Measurements from ENCODE around the gene RSPH1. TPM values are rescaled to one million over a fixed set of nuclear protein-coding genes. Genes with fewer than 3 reads are reported as not detected.

The RSPH1 gene
- total and polyA plus RNA-seq, 2 of the 4 experiments (the other 2 are of a cell fraction), result not detected

- H3K4me3 ChIP-seq (ENCODE audit: insufficient read depth, low read depth, low read length), result no peak overlapping the region
- H3K14ac ChIP-seq (replicated peaks; ENCODE audit: low read depth, low read length), result no peak overlapping the region
- H2BK15ac ChIP-seq (ENCODE audit: low read depth, low read length), result no peak overlapping the region
- no peak for TF ChIP-seq SMC3 (IDR thresholded peaks at IDR 0.05; ENCODE audit: low read depth, low read length)
- TF ChIP-seq BHLHE40 (IDR thresholded peaks at IDR 0.05; ENCODE audit: low read depth, low read length), result no peak
- no peak for TF ChIP-seq USF2 (IDR thresholded peaks at IDR 0.05; ENCODE audit: low read depth, low read length)
- no peak for TF ChIP-seq CEBPB (IDR thresholded peaks at IDR 0.05; ENCODE audit: low read depth, low read length)
- TF ChIP-seq ELK1 (IDR thresholded peaks at IDR 0.05; ENCODE audit: borderline replicate concordance, low read depth, low read length), result no peak
- no peak for TF ChIP-seq RCOR1 (IDR thresholded peaks at IDR 0.05; ENCODE audit: insufficient replicate concordance, low read length)
- no peak for TF ChIP-seq MXI1 (IDR thresholded peaks at IDR 0.05; ENCODE audit: borderline replicate concordance, low read depth, low read length)
- no peak for TF ChIP-seq RAD21 (IDR thresholded peaks at IDR 0.05; ENCODE audit: low read length)
- no peak for TF ChIP-seq CTCF (conservative IDR thresholded peaks at IDR 0.05; ENCODE audit: low read depth, low read length)
- no peak for TF ChIP-seq RFX5 (IDR thresholded peaks at IDR 0.05; ENCODE audit: low read depth, low read length)
- TF ChIP-seq POLR2A (IDR thresholded peaks at IDR 0.05; ENCODE audit: low read depth, low read length), result no peak
- TF ChIP-seq MAFK (IDR thresholded peaks at IDR 0.05; ENCODE audit: low read depth, low read length), result no peak
- no peak for TF ChIP-seq FOS (IDR thresholded peaks at IDR 0.05; ENCODE audit: low read depth, low read length)
- no peak for TF ChIP-seq MAZ (IDR thresholded peaks at IDR 0.05; ENCODE audit: borderline replicate concordance, low read depth, low read length)
- TF ChIP-seq CHD1 (IDR thresholded peaks at IDR 0.05; ENCODE audit: low read depth, low read length), result no peak
- no peak for TF ChIP-seq NFE2L2 (IDR thresholded peaks at IDR 0.05; ENCODE audit: low read depth, low read length)
- no peak for ATAC-seq (ENCODE audit: low read depth)
- in situ Hi-C loops (cut with MboI; ENCODE audit: low sequenced_read_pairs), result no loop called here
- no peak overlapping the region for H3K4ac ChIP-seq (ENCODE audit: low read depth, low read length)
- H4K91ac ChIP-seq (ENCODE audit: insufficient read depth, low read depth, low read length), result no peak overlapping the region
- no peak overlapping the region for H2AFZ ChIP-seq (replicated peaks; ENCODE audit: low read length, poor library complexity)
- H3K18ac ChIP-seq (ENCODE audit: low read depth, low read length), result no peak overlapping the region
- H4K8ac ChIP-seq (ENCODE audit: low read depth in 2 of 2, low read length in 2 of 2), result no peak overlapping the region
- no peak overlapping the region for H3K23ac ChIP-seq (ENCODE audit: low read depth, low read length)
- H3K9me1 ChIP-seq (ENCODE audit: insufficient read depth, low read length), result no peaks in the 10 kb centered on the region
- no peak overlapping the region for H4K5ac ChIP-seq (ENCODE audit: low read depth, low read length)
- no peak overlapping the region for H3K9ac ChIP-seq (ENCODE audit: low read depth, low read length)
- no peaks in the 10 kb centered on the region for H3K9me3 ChIP-seq (ENCODE audit: control insufficient read depth, insufficient read depth, low read length)
- no peak for DNase-seq
- H2AK9ac ChIP-seq (replicated peaks; ENCODE audit: low read depth, low read length, poor library complexity), result no peak overlapping the region
- no peaks in the 10 kb centered on the region for H3K4me1 ChIP-seq (ENCODE audit: control insufficient read depth, insufficient read depth, low read length)
- WGBS, 2 experiments (ENCODE audit: extremely low coverage in 2 of 2, insufficient read length in 1 of 2), result no CpG with 5 or more reads among the region's 10 CpGs
- H2BK120ac ChIP-seq (ENCODE audit: low read depth, low read length), result no peak overlapping the region
- ChIA-PET POLR2A (ENCODE audit: unreplicated experiment) (no interaction called here), CTCF (no interaction called here)
- H2AK5ac ChIP-seq (ENCODE audit: low read depth, low read length), result no peak overlapping the region
- no peaks in the 10 kb centered on the region for H3K36me3 ChIP-seq (ENCODE audit: control insufficient read depth, insufficient read depth, low read length)
- H3K79me1 ChIP-seq (ENCODE audit: low read depth in 1 of 2, low read length in 2 of 2), result no peaks in the 10 kb centered on the region
- no peak overlapping the region for H3K56ac ChIP-seq (ENCODE audit: extremely low read depth, insufficient read depth, low read length)
- dilution Hi-C loops (cut with HindIII; ENCODE audit: low sequenced_read_pairs, unreplicated experiment), result no loop called here
- H3K4me2 ChIP-seq (ENCODE audit: low read depth, low read length), result no peak overlapping the region
- H3K27ac ChIP-seq (ENCODE audit: insufficient read depth, low read length), result no peak overlapping the region
- H3K27me3 ChIP-seq (ENCODE audit: control insufficient read depth, insufficient read depth, low read length), result peaks cover 10% of the 10 kb centered on the region; the same call in 1 of the 2 replicates
- BruUV-seq (replicated peaks), result no TSS peak
- intact Hi-C loops (cut with micrococcal nuclease), result no loop called here
- no peaks in the 10 kb centered on the region for H4K20me1 ChIP-seq (ENCODE audit: insufficient read depth, low read length)
- H2BK20ac ChIP-seq (ENCODE audit: low read depth, low read length), result no peak overlapping the region
- H2BK5ac ChIP-seq (ENCODE audit: low read depth, low read length, poor library complexity, severe bottlenecking), result no peak overlapping the region
Observed at GRCh38 chr21:42542596-42542995, 46.6 kb upstream of the RSPH1 start.

Measured in IMR-90 (cell line).